Measurements from ENCODE around the gene DMXL1. TPM values are rescaled to one million over a fixed set of nuclear protein-coding genes. Genes with fewer than 3 reads are reported as not detected.
A peak's percentile ranks its signal among the peaks of the same experiment; 100 is the strongest.
"Not testable (repeated sequence)": the region's sequence is repeated elsewhere in the genome, so short reads cannot be mapped to it uniquely, and the experiment has no call there.

Gene DMXL1
- polyA plus RNA-seq, 10 donors: 17.7 to 28.2 (median 23.7) TPM

DNA sequence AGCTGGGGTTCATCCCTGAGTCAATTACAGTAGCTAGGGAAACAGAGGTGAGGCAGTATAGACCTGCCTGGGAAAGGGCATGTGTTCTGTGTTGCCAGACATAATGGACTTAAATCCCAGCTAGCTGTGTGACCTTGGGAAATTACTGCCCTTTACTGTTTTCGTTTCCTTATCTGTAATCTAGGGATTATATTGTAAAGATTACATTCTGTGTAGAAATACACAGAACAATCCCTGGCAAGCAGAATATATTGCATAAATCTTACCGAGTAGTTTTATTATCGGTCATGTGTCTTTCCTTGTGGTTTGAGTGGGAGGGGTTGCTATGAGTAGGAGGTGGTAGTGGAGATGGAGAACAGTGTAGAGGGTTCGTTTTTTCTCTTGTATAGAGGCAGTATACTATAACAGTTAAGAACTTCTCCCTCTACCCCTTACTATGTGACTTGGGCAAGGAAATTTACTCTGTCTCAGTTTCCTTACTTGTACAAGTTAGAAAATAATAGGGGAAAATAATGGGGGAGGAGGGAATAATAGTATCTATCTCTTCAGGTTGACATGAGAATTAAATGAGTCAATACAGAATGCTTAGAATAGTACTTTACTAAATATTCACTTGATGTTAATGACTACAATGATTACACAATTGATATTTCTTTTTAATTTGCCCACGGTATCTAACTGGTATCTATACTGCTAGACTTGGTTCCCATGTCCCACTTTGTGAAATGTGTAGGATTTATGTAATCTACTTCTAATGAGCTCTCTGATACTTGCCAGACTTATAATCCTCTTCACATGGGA lies 7.1 kb upstream of the DMXL1 start:
- DNase-seq: no peak

- no peak for DNase-seq
These were observed 3.4 kb upstream of the DMXL1 start for GRCh38 chr5:119067450-119067849.

GRCh38 chr5:119070578-119070827 lies 384 bp upstream of the DMXL1 start:
- no peak for DNase-seq

DNA sequence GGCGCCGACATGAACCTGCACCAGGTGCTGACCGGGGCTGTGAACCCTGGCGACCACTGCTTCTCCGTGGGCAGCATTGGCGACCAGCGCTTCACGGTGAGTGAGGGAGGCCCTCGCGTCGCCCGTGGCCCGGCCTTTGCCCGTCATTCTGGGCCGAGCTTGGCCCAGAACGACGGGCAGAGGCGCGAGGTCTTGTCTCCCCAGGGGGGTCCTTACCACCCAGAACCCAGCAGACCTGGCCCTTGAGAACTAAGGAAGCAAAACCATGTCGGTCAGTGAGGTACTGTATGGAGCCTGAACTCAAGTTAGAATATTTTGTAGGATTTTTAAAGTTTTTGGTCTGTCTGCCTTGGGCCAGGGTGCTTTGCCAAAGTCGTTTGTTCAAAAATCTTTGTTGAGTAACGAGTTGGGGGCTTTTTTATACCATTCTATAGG lies 691 bp downstream of the DMXL1 start:
- peak in 1 of 3 donors; percentile 16 for DNase-seq

GRCh38 chr5:119072496-119072895 lies 1.6 kb downstream of the DMXL1 start:
- DNase-seq: no peak

- DNase-seq: not testable (repeated sequence)
These were observed 3.0 kb downstream of the DMXL1 start for GRCh38 chr5:119073746-119074337.

GRCh38 chr5:119074419-119074818 lies 3.5 kb downstream of the DMXL1 start:
- DNase-seq: no peak

DNA sequence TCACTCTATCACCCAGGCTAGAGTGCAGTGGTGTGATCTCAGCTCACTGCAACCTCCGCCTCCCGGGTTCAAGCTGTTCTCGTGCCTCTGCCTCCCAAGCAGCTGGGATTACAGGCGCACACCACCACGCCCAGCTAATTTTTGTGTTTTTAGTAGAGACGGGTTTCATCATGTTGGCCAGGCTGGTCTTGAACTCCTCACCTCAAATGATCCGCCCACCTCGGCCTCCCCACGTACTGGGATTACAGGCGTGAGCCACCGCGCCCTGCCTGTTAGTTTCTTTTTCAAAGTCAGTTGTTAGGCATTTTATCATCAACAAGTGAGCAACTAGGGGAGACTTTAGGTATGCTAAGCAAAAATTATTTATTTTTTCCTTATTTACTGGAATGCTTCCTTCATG lies 4.4 kb downstream of the DMXL1 start:
- not testable (repeated sequence) for DNase-seq

DNA sequence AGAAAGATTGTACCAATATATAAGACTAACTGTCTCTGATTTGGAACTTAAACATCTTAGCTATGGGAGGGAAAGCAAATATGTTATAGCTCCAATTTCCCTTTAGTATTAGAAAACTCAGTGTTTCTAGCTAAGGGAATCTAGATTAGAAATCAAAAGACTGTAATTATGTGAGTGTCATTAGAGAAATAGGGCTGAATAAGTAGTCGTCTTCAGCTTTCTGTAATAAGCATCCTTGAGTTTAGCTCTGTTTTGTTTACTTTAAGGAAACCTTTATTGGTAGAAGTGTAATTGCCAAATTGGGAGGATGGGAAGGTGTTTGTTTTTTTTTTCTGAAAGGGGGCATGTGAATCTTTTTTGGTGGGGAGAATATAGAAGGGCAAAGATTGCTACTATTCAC lies 5.2 kb downstream of the DMXL1 start:
- DNase-seq: no peak

DNA sequence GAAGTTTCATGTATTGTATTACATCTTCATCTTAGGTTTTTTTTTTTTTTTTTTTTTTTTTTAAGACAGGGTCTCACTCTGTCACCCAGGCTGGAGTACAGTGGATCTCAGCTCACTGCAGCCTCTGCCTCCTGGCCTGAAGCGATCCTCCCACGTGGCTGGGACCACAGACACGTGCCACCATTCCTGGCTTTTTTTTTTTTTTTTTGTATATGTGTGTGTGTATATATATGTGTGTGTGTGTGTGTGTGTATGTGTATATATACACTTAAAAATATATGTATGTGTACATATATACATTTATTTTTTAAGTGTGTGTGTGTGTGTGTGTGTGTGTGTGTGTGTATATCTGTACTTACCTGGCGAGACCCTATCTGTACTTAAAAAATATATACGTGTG lies 6.6 kb downstream of the DMXL1 start:
- DNase-seq: no peak

- no peak for DNase-seq
These were observed 7.4 kb downstream of the DMXL1 start for GRCh38 chr5:119078071-119078846.

GRCh38 chr5:119078861-119079260 lies 8.0 kb downstream of the DMXL1 start:
- DNase-seq: peak in 1 of 3 donors; percentile 6

- no peak for DNase-seq
These were observed 8.5 kb downstream of the DMXL1 start for GRCh38 chr5:119079318-119079921.

GRCh38 chr5:119080936-119081335 lies 10.0 kb downstream of the DMXL1 start:
- DNase-seq: peak; percentile 6 to 63 (median 18)

- no peak for DNase-seq
These were observed 11.8 kb downstream of the DMXL1 start for GRCh38 chr5:119082691-119083090.

- no peak for DNase-seq
These were observed 12.8 kb downstream of the DMXL1 start for GRCh38 chr5:119083679-119084078.

- DNase-seq: no peak
These were observed 17.6 kb downstream of the DMXL1 start for GRCh38 chr5:119088438-119088837.

DNA sequence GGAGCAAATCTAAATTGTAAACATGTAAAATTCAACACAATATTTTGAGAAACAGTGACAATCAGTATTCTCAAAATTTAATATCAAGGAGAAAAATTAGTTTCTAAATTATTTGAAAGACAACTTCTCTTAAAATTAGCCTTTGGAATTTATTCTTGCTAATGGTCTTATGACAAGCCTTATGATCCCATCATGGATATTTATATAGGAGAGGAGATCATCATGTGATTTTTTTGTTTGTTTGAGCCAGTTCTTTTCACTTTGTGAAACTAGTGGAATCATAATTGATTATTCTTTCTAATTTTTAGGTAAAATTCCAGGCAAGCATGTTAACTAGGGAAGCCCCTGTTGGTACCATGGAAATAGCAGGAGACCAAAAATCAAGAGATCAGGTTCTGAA lies 24.7 kb downstream of the DMXL1 start:
- no peak for DNase-seq

- DNase-seq: no peak
These were observed 35.1 kb downstream of the DMXL1 start for GRCh38 chr5:119105971-119106370.

GRCh38 chr5:119112151-119112550 lies 41.3 kb downstream of the DMXL1 start:
- DNase-seq: no peak

- DNase-seq: no peak
These were observed 46.4 kb downstream of the DMXL1 start for GRCh38 chr5:119117237-119117636.

- no peak for DNase-seq
These were observed 47.1 kb downstream of the DMXL1 start for GRCh38 chr5:119118000-119118399.

DNA sequence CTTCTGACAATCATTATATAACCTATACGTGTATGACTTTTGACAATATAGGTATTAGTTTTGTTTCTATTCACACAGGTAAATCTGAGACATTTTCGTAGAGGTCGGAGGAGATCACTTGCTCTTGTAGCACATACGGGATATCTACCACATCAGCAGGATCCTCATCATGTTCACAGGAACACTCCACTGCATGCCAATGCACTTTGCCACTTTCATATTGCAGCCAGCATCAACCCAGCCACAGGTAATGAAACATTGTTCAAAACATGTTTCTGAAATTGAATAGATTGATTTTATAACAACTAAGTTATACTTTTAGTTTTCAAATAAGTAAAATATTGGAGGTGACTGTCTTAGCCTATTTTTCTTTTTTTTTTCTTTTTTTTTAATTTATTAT lies 50.0 kb downstream of the DMXL1 start:
- DNase-seq: no peak

Data from muscle of back (tissue), 11 donors.